Measurements from ENCODE around the gene DENND6B. TPM values are rescaled to one million over a fixed set of nuclear protein-coding genes. Genes with fewer than 3 reads are reported as not detected.

The DENND6B gene
- total and polyA plus RNA-seq, 2 of the 13 experiments (the other 11 are each of a cell fraction or from before 2014, with no cell fraction given) = 0.95 to 3.8 TPM

GRCh38 chr22:50326956-50327710, at the start of gene DENND6B (continued):
- no peak for TF ChIP-seq ZNF34 (CRISPR knock-in tag; IDR thresholded peaks at IDR 0.05; ENCODE audit: borderline replicate concordance)
- TF ChIP-seq SMYD3 (CRISPR knock-in tag; IDR thresholded peaks at IDR 0.05) = no peak
- peak; percentile 76; the same call in 1 of the 2 replicates for TF ChIP-seq GPN1 (CRISPR knock-in tag; IDR thresholded peaks at IDR 0.05; ENCODE audit: borderline replicate concordance)
- TF ChIP-seq TP53 (CRISPR knock-in tag; conservative IDR thresholded peaks at IDR 0.05) = no peak; the same call in 1 of the 2 replicates
- no peak for TF ChIP-seq TRIM22 (IDR thresholded peaks at IDR 0.05)
- TF ChIP-seq ZNF724P (CRISPR knock-in tag; IDR thresholded peaks at IDR 0.05; ENCODE audit: borderline replicate concordance) = no peak
- TF ChIP-seq CHD4 (IDR thresholded peaks at IDR 0.05; ENCODE audit: borderline replicate concordance, low read length) = no peak
- no peak for TF ChIP-seq ZNF460 (CRISPR knock-in tag; IDR thresholded peaks at IDR 0.05; ENCODE audit: borderline replicate concordance)
- no peak for TF ChIP-seq GRHL1 (CRISPR knock-in tag; conservative IDR thresholded peaks at IDR 0.05)
- no peak for TF ChIP-seq LCORL (IDR thresholded peaks at IDR 0.05)
- peak; percentile 26; the same call in 1 of the 2 replicates for TF ChIP-seq LCORL (CRISPR knock-in tag; IDR thresholded peaks at IDR 0.05)
- TF ChIP-seq RFXAP (CRISPR knock-in tag; IDR thresholded peaks at IDR 0.05; ENCODE audit: borderline replicate concordance) = peak; percentile 92
- TF ChIP-seq ELF1 (CRISPR knock-in tag; IDR thresholded peaks at IDR 0.05) = peak; percentile 76
- TF ChIP-seq, protein P1, sequence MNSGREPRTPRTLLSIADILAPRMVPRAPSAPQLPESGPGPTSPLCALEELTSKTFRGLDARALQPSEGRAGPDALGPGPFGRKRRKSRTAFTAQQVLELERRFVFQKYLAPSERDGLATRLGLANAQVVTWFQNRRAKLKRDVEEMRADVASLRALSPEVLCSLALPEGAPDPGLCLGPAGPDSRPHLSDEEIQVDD (CRISPR knock-in tag; IDR thresholded peaks at IDR 0.05; ENCODE audit: borderline replicate concordance) = peak; percentile 45; the same call in 1 of the 2 replicates
- TF ChIP-seq ZNF207 (IDR thresholded peaks at IDR 0.05; ENCODE audit: borderline replicate concordance) = no peak
- 0 out of 2 replicates have a peak, but pooled peaks have one; percentile 42 for TF ChIP-seq AKNA (CRISPR knock-in tag; IDR thresholded peaks at IDR 0.05; ENCODE audit: borderline replicate concordance)
- peak; percentile 66; the same call in 1 of the 2 replicates for TF ChIP-seq TAF1 (CRISPR knock-in tag; IDR thresholded peaks at IDR 0.05)
- no peak for TF ChIP-seq PHB2 (IDR thresholded peaks at IDR 0.05; ENCODE audit: partially characterized antibody)
- TF ChIP-seq ZGPAT (CRISPR knock-in tag; IDR thresholded peaks at IDR 0.05) = peak; percentile 89
- peak; percentile 95 for TF ChIP-seq RBFOX2 (IDR thresholded peaks at IDR 0.05; ENCODE audit: low read depth, low read length)

Data from HepG2 (cell line).